Suppressor macrophage treated with lipopolysaccharide for 4 hours (primary cell): ENCODE results near the gene LLPH.

ENCODE experiments used
- DNase-seq: peaks from one replicate; pipeline ENCODE4 v3.0.0-alpha.2; 2020

Gene LLPH

GRCh38 chr12:66087365-66087943 is 43.1 kb downstream of the LLPH start:
- peak; percentile 76 for DNase-seq

GRCh38 chr12:66085998-66086397 is 44.6 kb downstream of the LLPH start:
- no peak for DNase-seq

GRCh38 chr12:66085213-66085612 is 45.3 kb downstream of the LLPH start:
- DNase-seq, result no peak

GRCh38 chr12:66083766-66084165 is 46.8 kb downstream of the LLPH start:
- no peak for DNase-seq

GRCh38 chr12:66082744-66083143 is 47.8 kb downstream of the LLPH start:
- DNase-seq, result no peak

- no peak for DNase-seq
Measured at GRCh38 chr12:66080791-66081190, 49.8 kb downstream of the LLPH start.

- no peak for DNase-seq
Measured at GRCh38 chr12:66077542-66077941, 53.0 kb downstream of the LLPH start.

- no peak for DNase-seq
Measured at GRCh38 chr12:66074561-66074960, 56.0 kb downstream of the LLPH start.

GRCh38 chr12:66072566-66072965 is 58.0 kb downstream of the LLPH start:
- DNase-seq, result no peak

GRCh38 chr12:66072135-66072534 is 58.4 kb downstream of the LLPH start:
- DNase-seq, result peak; percentile 83

GRCh38 chr12:66071549-66071948 is 59.0 kb downstream of the LLPH start:
- DNase-seq, result peak; percentile 69

GRCh38 chr12:66070378-66071120 is 60.0 kb downstream of the LLPH start:
- DNase-seq, result no peak

GRCh38 chr12:66066929-66067523 is 63.5 kb downstream of the LLPH start:
- no peak for DNase-seq
